Epithelial cell of proximal tubule (primary cell): ENCODE data around the gene ARHGAP42. TPM values are rescaled to one million over a fixed set of nuclear protein-coding genes. Genes with fewer than 3 reads are reported as not detected.
"Not testable (repeated sequence)": the region's sequence is repeated elsewhere in the genome, so short reads cannot be mapped to it uniquely, and the experiment has no call there.

Experiments used
- DNase-seq: peaks from one replicate; pipeline ENCODE4 v3.0.0-alpha.2; 2011; ENCODE audit warnings: low read depth
- H3K4me3 ChIP-seq: 2 replicates; pipeline ENCODE4 v1.5.1; 2011; ENCODE audit warnings: low read depth, mild to moderate bottlenecking, low read length
- CTCF ChIP-seq: conservative IDR thresholded peaks from 2 replicates; pipeline ENCODE4 v1.5.1; 2012; ENCODE audit warnings: low read depth, mild to moderate bottlenecking, low read length
- total RNA-seq: library from RNA; depleted of rRNA; stranded (reverse); fragments of >200 nt; gene quantifications from 2 replicates; pipeline ENCODE4 v1.2.3, GENCODE V29; 2015

ARHGAP42 gene
- total RNA-seq, 1 donor from 2014 or later, result 8.0 TPM

- no peak for TF ChIP-seq CTCF
- no peak for DNase-seq
- H3K4me3 ChIP-seq, result no peak overlapping the region
Observed at GRCh38 chr11:100748153-100748552, 61.1 kb downstream of the ARHGAP42 start.

- DNase-seq, H3K4me3 ChIP-seq: not testable (repeated sequence)
Observed at GRCh38 chr11:100749887-100750565, 62.9 kb downstream of the ARHGAP42 start.

GRCh38 chr11:100750566-100750891, 63.4 kb downstream of the ARHGAP42 start:
- not testable (repeated sequence) for H3K4me3 ChIP-seq, DNase-seq

GRCh38 chr11:100752371-100753171, 65.5 kb downstream of the ARHGAP42 start:
- TF ChIP-seq CTCF, result no peak
- DNase-seq, result no peak
- no peak overlapping the region for H3K4me3 ChIP-seq

GRCh38 chr11:100753172-100753543, 66.1 kb downstream of the ARHGAP42 start:
- no peak for TF ChIP-seq CTCF
- H3K4me3 ChIP-seq, result no peak overlapping the region
- no peak for DNase-seq

- no peak overlapping the region for H3K4me3 ChIP-seq
- no peak for TF ChIP-seq CTCF
- DNase-seq, result no peak
Observed at GRCh38 chr11:100753571-100753970, 66.5 kb downstream of the ARHGAP42 start.

GRCh38 chr11:100756559-100756958, 69.5 kb downstream of the ARHGAP42 start:
- no peak overlapping the region for H3K4me3 ChIP-seq
- no peak for DNase-seq
- no peak for TF ChIP-seq CTCF

- H3K4me3 ChIP-seq, result no peak overlapping the region
- TF ChIP-seq CTCF, result no peak
- DNase-seq, result no peak
Observed at GRCh38 chr11:100757646-100758045, 70.6 kb downstream of the ARHGAP42 start.
